GM19193 (cell line): ENCODE results near the gene EDIL3.

Experiments
- POLR2A ChIP-seq: IDR thresholded peaks from 4 replicates; pipeline ENCODE4 v1.6.1; 2011; ENCODE audit not compliant: insufficient read depth, insufficient read length; ENCODE audit errors: extremely low read depth

Gene EDIL3

GRCh38 chr5:84384604-84385575 lies at the start of gene EDIL3:
Gene EDIL3 (minus strand): TSS chr5:84384880. CDS start chr5:84384374, 506 bp downstream.
- no peak for TF ChIP-seq POLR2A

DNA sequence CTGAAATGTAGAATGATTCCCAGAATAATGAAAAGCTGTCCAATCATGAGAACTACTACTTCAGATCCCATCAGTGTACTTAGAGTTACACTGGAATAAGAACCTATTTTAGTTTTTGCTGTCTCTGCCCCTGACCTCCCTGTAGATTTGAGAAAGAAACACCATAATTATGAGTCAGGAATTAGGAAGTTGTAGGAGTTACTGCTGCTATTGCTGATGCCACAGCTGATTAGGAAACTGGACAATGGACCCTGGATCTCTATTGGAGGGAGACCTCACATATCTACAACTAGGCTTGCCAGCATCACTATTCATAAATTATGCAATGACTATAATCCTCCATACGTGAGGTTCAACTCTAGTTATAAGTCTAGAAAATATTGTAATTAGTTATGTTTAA lies 48.8 kb upstream of the EDIL3 start:
- no peak for TF ChIP-seq POLR2A

- no peak for TF ChIP-seq POLR2A
These were observed 46.4 kb upstream of the EDIL3 start for GRCh38 chr5:84430863-84431663.

- TF ChIP-seq POLR2A: no peak
These were observed 45.4 kb upstream of the EDIL3 start for GRCh38 chr5:84430079-84430478.

GRCh38 chr5:84425365-84425881 lies 40.7 kb upstream of the EDIL3 start:
- no peak for TF ChIP-seq POLR2A

GRCh38 chr5:84419742-84420141 lies 35.1 kb upstream of the EDIL3 start:
- no peak for TF ChIP-seq POLR2A

DNA sequence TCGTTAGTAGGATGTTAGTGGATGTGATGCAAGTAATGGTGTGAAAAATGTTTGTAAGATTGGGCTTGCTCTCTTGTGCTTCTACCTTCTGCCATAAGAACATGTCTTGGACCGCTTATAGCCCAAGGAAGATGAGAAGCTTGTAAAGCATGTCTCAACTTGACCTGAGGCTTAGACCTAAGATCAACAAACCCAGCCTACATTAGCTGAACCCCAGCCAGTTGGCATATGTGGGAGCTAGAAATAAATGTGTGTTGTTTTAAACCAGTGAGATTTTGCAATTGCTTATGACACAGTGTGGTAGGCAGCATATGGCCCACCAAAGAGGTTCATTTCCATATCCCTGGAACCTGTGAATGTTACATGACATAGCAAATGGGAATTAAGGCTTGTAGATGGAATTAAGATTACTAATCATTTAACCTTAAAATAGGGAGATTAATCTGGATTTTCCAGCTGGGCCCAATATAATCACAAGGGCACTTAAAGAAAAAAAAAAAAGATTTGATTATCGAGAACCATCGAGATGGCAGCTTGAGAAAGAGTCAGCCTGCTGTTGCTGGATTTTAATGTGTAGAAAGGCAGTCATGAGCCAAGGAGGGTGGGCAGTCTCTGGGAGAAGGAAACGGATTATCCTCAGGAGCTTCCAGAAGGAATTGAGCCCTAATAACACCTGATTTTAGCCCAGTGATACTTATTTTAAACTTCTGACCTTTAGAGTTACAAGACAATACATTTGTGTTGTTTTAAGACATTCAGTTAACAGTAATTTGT lies 27.3 kb upstream of the EDIL3 start:
- TF ChIP-seq POLR2A: no peak

DNA sequence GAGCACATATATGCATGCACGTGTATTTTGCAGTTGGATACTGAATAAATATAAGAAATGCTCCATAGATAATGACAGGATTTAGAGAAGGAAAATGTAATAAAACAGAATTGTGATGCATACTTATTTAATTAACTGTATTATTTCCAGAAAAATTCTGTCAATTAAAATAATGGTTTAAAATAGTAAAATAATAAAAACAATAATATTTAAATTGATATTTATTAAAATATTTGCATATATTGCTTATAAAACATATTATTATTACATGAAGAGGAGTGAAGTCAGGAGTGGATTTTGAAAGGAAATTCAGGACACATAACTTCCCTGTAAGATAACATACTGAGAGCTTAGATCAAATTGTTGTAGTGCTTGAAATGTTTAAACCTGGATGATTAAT lies 21.4 kb upstream of the EDIL3 start:
- TF ChIP-seq POLR2A: no peak

- no peak for TF ChIP-seq POLR2A
These were observed 19.1 kb upstream of the EDIL3 start for GRCh38 chr5:84403773-84404172.

GRCh38 chr5:84397385-84397784 lies 12.7 kb upstream of the EDIL3 start:
- TF ChIP-seq POLR2A: no peak

GRCh38 chr5:84393969-84394368 lies 9.3 kb upstream of the EDIL3 start:
- no peak for TF ChIP-seq POLR2A

GRCh38 chr5:84392836-84393235 lies 8.2 kb upstream of the EDIL3 start:
- no peak for TF ChIP-seq POLR2A

GRCh38 chr5:84385705-84386104 lies 1.0 kb upstream of the EDIL3 start:
- TF ChIP-seq POLR2A: no peak

GRCh38 chr5:84383816-84384603 lies 670 bp downstream of the EDIL3 start:
- no peak for TF ChIP-seq POLR2A

DNA sequence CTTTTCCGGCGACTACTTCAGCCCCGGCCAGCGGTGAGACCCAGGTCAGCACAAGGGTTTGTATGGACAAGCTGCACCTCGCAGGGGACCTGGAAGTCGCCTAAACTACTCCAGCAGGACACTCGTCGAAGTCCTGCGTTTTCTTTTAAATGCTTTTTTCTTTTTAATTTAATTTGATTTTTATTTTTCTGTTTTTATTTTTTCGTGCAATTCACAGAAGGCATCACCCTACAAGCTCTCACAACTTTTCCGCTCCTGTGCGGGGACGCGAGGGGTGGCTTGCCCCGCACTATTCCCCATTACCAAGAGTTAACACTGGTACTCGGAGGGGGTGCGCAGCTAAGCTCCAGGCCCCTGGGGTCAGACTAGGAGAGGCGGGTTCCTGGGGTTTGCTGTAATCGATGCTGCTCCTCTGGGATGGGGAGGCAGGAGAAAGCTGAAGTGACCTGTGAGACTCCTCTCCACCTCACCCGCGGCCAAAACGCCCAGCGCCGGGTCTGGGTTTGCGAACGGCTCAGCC lies 1.3 kb downstream of the EDIL3 start:
- TF ChIP-seq POLR2A: no peak
